Measurements from ENCODE around the gene C9orf85. TPM values are rescaled to one million over a fixed set of nuclear protein-coding genes. Genes with fewer than 3 reads are reported as not detected.

C9orf85 gene
- total and polyA plus RNA-seq, 9 of the 15 experiments (the other 6 are each of a cell fraction or from before 2014, with no cell fraction given): 6.7 to 17.6 (median 13.0) TPM

DNA sequence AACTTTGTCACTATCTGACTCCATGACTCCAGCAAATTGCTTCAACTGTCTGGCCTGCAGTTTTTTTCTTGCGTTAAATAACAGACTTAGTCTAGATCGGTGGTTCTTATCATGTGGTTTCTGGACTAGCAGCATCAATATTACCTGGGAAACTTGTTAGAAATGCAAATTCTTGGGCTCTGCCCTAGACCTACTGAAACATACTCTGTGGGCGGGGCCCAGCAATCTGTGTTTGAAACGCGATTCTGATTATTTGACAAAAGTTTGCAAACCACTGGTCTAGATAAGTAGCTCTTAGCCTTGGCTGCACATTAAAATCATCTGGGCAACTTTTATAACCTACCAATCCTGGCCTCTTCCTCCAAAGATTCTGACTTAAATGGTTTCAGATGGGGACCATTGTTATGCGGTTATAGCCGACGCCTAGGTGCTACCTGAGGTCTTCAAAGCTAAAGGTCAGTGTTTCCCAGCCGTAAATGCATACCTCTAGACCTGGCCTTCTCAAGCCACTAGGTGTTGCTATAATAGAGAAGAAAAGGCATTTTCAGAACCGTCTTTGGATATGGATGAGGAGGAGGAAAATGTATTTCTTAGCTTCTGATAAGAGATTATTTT lies 74.0 kb downstream of the C9orf85 start:
- no peaks in the 10 kb centered on the region for H4K20me1 ChIP-seq (replicated peaks; ENCODE audit: control insufficient read depth, insufficient read depth, low read length)
- no peaks in the 10 kb centered on the region; a peak in 1 of 5 replicates for H3K4me1 ChIP-seq (replicated peaks in 1 of 2; ENCODE audit: control insufficient read depth in 2 of 2, insufficient read depth in 2 of 2, low read length in 2 of 2)
- no peak for DNase-seq (ENCODE audit: extremely low read depth in 1 of 4, low spot score in 3 of 4)
- H3K4me3 ChIP-seq: no peak overlapping the region
- no TSS peak for BruUV-seq (replicated peaks)
- peaks cover 0 to 6% of the 10 kb centered on the region in 2 experiments; a peak in 1 of 5 replicates for H3K27me3 ChIP-seq (ENCODE audit: control insufficient read depth in 2 of 2, insufficient read depth in 2 of 2, low read length in 2 of 2)
- TF ChIP-seq, protein P1, sequence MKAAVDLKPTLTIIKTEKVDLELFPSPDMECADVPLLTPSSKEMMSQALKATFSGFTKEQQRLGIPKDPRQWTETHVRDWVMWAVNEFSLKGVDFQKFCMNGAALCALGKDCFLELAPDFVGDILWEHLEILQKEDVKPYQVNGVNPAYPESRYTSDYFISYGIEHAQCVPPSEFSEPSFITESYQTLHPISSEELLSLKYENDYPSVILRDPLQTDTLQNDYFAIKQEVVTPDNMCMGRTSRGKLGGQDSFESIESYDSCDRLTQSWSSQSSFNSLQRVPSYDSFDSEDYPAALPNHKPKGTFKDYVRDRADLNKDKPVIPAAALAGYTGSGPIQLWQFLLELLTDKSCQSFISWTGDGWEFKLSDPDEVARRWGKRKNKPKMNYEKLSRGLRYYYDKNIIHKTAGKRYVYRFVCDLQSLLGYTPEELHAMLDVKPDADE (conservative IDR thresholded peaks at IDR 0.05; ENCODE audit: control insufficient read depth, low read depth, low read length): no peak
- TF ChIP-seq MXI1 (IDR thresholded peaks at IDR 0.05; ENCODE audit: low read depth, low read length) (no peak), GTF2A2 (tag; IDR thresholded peaks at IDR 0.05) (no peak), PPARD (CRISPR knock-in tag; IDR thresholded peaks at IDR 0.05) (no peak), MBD2 (IDR thresholded peaks at IDR 0.05; ENCODE audit: borderline replicate concordance, low read depth) (no peak), ZNF175 (CRISPR knock-in tag; IDR thresholded peaks at IDR 0.05; ENCODE audit: low read depth) (no peak), TAF1 (IDR thresholded peaks at IDR 0.05; ENCODE audit: control insufficient read depth, extremely low read depth, insufficient read depth, low read length, severe bottlenecking) (no peak), PKNOX1 (IDR thresholded peaks at IDR 0.05) (no peak), ESRRB (CRISPR knock-in tag; IDR thresholded peaks at IDR 0.05; ENCODE audit: borderline replicate concordance) (no peak), PYGO2 (tag; IDR thresholded peaks at IDR 0.05) (no peak), NFE2L1 (tag; IDR thresholded peaks at IDR 0.05; ENCODE audit: borderline replicate concordance, low read depth) (no peak)
- TF ChIP-seq, protein P2, sequence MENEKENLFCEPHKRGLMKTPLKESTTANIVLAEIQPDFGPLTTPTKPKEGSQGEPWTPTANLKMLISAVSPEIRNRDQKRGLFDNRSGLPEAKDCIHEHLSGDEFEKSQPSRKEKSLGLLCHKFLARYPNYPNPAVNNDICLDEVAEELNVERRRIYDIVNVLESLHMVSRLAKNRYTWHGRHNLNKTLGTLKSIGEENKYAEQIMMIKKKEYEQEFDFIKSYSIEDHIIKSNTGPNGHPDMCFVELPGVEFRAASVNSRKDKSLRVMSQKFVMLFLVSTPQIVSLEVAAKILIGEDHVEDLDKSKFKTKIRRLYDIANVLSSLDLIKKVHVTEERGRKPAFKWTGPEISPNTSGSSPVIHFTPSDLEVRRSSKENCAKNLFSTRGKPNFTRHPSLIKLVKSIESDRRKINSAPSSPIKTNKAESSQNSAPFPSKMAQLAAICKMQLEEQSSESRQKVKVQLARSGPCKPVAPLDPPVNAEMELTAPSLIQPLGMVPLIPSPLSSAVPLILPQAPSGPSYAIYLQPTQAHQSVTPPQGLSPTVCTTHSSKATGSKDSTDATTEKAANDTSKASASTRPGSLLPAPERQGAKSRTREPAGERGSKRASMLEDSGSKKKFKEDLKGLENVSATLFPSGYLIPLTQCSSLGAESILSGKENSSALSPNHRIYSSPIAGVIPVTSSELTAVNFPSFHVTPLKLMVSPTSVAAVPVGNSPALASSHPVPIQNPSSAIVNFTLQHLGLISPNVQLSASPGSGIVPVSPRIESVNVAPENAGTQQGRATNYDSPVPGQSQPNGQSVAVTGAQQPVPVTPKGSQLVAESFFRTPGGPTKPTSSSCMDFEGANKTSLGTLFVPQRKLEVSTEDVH (IDR thresholded peaks at IDR 0.05; ENCODE audit: low read depth, partially characterized antibody): no peak
- TF ChIP-seq, protein P3, sequence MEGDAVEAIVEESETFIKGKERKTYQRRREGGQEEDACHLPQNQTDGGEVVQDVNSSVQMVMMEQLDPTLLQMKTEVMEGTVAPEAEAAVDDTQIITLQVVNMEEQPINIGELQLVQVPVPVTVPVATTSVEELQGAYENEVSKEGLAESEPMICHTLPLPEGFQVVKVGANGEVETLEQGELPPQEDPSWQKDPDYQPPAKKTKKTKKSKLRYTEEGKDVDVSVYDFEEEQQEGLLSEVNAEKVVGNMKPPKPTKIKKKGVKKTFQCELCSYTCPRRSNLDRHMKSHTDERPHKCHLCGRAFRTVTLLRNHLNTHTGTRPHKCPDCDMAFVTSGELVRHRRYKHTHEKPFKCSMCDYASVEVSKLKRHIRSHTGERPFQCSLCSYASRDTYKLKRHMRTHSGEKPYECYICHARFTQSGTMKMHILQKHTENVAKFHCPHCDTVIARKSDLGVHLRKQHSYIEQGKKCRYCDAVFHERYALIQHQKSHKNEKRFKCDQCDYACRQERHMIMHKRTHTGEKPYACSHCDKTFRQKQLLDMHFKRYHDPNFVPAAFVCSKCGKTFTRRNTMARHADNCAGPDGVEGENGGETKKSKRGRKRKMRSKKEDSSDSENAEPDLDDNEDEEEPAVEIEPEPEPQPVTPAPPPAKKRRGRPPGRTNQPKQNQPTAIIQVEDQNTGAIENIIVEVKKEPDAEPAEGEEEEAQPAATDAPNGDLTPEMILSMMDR (IDR thresholded peaks at IDR 0.05 in 2 of 3, conservative IDR thresholded peaks at IDR 0.05 in 1 of 3; ENCODE audit: insufficient read depth in 2 of 3, low read depth in 1 of 3, low read length in 3 of 3): no peak; a peak in 1 of 6 replicates
- no peaks in the 10 kb centered on the region for H3K9me1 ChIP-seq (ENCODE audit: control insufficient read depth, insufficient read depth, low read length)
- 20% methylated on average over 10 of the region's 10 CpGs for WGBS (ENCODE audit: insufficient coverage, low coverage, missing lambda C conversion rate)
- intact Hi-C loops (cut with micrococcal nuclease): no loop called here
- H3K27ac ChIP-seq (ENCODE audit: extremely low read depth, low read depth, low read length): no peak overlapping the region
- H3K79me2 ChIP-seq (ENCODE audit: control insufficient read depth, insufficient read depth, low read length): no peaks in the 10 kb centered on the region
- H3K9ac ChIP-seq (ENCODE audit: insufficient read depth in 1 of 2, low read depth in 2 of 2, low read length in 2 of 2): no peak overlapping the region
- ChIA-PET CTCF (ENCODE audit: low intra/inter-chr PET ratio) (no interaction called here), POLR2A (no interaction called here)
- H2AFZ ChIP-seq (ENCODE audit: low read depth, low read length): no peak overlapping the region
- no peaks in the 10 kb centered on the region for H3K36me3 ChIP-seq (ENCODE audit: control insufficient read depth, insufficient read depth, low read length)
- no peak overlapping the region for H3K4me2 ChIP-seq (ENCODE audit: insufficient read depth, low read length)
- no peaks in the 10 kb centered on the region for H3K9me3 ChIP-seq (replicated peaks; ENCODE audit: control insufficient read depth, insufficient read depth, low read depth, low read length)
- ATAC-seq: 0 out of 3 replicates have a peak, but pooled peaks have one; percentile 52
- in situ Hi-C loops (cut with MboI): no loop called here
- FAIRE-seq: no peak
